GM21737 (cell line): ENCODE results near the gene KDM4C.
"Not testable (repeated sequence)": the region's sequence is repeated elsewhere in the genome, so short reads cannot be mapped to it uniquely, and the experiment has no call there.

Experiments
- ATAC-seq: cut with Tn5 transposase; IDR thresholded peaks from one replicate; pipeline ENCODE4 v1.9.1; 2021; ENCODE audit warnings: mild to moderate bottlenecking, moderate library complexity; ENCODE audit not compliant: unreplicated experiment

The KDM4C gene

GRCh38 chr9:6802926-6803325 lies 45.2 kb downstream of the KDM4C start:
- ATAC-seq, result no peak

- ATAC-seq, result no peak
These were observed 47.8 kb downstream of the KDM4C start for GRCh38 chr9:6805532-6805931.

GRCh38 chr9:6806318-6806717 lies 48.5 kb downstream of the KDM4C start:
- not testable (repeated sequence) for ATAC-seq

- ATAC-seq, result not testable (repeated sequence)
These were observed 49.9 kb downstream of the KDM4C start for GRCh38 chr9:6807669-6808068.

- ATAC-seq, result no peak
These were observed 53.7 kb downstream of the KDM4C start for GRCh38 chr9:6811436-6811835.

GRCh38 chr9:6816581-6816980 lies 58.8 kb downstream of the KDM4C start:
- no peak for ATAC-seq

GRCh38 chr9:6818292-6818922 lies 60.6 kb downstream of the KDM4C start:
- ATAC-seq, result no peak

- ATAC-seq, result no peak
These were observed 61.3 kb downstream of the KDM4C start for GRCh38 chr9:6819112-6819511.

DNA sequence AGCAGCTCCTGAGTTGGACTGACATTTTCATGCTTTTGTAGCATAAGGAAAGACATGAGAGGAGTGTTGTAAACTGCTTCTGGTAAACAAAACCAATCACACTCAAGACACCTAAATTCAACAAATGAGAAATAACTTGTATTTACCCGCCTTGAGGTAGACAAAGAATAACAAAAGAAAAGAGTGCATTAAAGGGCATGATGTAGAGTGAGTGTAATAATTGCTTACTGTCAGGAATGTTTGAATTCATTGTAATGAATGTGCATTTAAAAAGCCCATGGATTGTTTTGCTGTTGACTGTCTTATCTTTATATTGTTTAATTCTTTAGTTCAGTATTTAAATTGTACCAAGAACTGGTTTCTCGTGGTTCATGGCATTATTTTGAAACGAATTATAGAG lies 61.8 kb downstream of the KDM4C start:
- no peak for ATAC-seq

GRCh38 chr9:6822696-6823095 lies 64.9 kb downstream of the KDM4C start:
- no peak for ATAC-seq

DNA sequence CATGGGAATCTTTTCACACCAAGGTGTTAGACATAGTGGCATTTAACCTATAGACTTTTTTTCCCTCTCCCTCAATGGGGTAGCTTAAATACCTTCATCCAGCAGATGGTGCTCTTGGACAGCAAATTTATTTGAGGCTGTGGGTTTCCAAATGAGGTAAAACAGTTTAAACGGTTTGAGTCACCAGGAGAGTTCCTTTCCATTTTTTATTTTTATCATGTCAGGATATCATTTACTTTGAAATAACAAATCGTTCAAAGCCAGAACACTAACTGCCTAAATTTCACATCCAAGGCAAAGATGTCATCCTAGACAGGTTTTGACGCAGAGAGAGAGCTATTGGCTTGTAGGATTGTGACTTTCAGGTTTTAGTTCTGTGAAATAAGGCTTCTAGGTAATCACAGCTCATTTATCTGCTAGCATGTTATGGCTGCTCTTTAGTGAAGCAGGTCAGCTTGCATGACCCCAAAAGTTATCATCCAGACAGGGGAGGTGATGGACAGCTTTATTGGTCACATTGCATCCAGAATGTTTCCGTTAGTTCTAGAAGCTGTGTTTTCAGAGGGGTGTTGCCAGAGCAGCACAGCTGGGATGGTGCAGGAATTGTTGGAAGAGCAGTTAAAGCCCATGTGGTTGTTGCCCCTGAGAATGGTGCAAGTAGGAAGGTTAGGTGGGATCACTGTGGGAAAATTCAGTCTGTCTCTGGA lies 69.8 kb downstream of the KDM4C start:
- no peak for ATAC-seq

DNA sequence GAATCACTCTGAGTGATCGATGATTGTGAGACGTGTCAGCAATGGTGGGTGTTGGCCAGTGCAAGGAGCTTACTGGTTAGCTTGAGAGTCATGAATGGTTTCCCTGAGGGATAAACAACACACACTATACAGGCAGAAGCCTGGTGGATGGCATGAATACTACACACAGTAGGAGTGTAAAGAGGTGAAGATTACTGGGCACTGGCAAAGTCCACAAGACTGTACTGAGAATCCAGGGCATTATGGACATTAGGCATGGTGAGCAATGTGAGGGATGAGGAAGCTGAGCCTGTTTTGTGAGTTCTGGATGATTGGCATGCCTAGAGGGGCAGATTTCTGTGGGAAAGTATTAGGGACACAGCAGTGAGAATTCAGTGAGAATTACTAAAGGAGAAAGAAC lies 71.3 kb downstream of the KDM4C start:
- ATAC-seq, result no peak

DNA sequence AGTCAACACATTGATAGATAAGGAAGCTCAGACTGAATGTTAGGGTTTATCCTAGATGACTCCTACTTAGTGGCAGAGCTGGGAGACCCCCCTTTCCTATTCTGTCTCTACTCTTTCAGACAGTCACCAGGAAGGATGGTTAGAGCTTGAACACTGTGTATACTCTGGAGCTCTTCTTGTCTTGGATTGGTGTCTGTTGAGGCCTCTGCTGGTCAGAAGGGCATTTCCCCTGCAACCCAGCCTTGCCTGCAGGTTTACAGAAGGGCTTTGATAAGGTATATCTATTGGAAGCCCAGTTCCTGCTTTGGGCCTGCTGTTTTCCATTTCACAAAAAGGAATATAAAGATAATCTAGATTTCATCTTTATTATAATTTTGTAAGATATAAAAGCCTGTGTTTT lies 71.8 kb downstream of the KDM4C start:
- no peak for ATAC-seq

DNA sequence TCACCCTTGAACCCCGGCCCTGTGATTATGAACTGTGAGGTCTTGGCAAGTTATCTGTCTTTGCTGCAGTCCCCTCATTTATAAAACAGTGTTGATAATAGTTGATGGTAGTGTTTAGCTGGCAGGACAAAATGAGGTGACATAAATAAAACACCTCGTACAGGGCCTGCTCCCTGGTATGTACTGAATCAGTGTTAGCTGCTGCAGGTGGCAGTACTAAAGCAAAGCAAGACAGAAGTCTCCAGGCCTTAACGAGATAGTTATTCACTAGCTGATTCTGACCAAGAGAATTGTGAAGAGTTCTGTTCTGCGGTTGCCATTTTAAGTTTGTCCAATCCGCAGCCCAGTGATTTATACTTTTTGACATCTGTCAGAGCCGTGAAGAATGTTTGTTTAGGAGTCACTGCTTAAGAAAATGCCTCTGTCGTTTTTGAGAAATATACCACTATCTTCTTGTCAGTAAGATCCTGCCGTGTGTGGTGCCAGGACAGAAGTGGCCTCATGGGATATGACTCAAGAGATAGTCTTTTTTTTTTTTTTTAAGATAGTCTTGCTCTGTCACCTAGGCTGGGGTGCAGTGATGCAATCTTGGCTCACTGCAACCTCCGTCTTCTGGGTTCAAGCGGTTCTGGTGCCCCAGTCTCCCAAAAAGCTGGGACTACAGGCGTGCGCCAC lies 75.9 kb downstream of the KDM4C start:
- ATAC-seq, result no peak

- ATAC-seq, result no peak
These were observed 76.5 kb downstream of the KDM4C start for GRCh38 chr9:6834306-6834705.

DNA sequence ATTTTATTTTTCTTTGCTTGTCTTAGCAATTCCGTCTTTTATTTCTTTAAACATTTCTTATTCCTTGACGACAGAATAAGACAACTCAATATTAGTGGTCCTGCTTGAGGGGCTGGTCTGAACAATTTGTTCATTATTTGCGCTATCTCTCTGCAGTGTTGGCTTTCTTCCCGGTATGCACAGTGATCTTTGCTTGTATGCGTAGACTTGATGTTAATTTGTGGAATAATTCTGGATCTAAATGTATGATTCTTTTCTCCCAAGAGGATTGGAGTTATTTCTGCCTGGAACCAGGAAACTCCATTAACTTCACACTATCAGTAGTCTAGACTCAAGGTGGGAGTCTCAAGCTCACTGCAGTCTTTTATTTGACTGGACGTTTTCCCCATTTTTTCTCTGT lies 80.4 kb downstream of the KDM4C start:
- no peak for ATAC-seq

GRCh38 chr9:6842584-6842947 lies 84.8 kb downstream of the KDM4C start:
- ATAC-seq, result no peak

- no peak for ATAC-seq
These were observed 86.0 kb downstream of the KDM4C start for GRCh38 chr9:6843742-6844141.

DNA sequence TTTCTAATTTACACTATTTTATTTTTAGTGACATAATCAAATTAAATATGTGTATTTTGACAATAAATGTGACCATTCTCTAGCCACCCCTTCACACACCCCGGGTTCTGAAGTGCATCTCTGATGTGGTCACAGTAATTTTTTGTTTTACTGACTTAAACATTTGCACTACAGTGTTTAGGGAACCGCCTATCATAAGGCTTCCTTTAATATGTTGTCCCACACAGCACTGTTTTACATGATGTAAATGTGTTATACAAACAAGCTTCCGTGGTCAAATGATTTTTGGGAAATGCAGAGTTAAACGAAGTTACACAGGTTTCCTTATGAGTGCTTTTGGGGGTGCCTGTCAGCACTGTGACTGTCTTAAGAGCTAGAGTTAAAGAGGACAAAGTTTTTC lies 86.5 kb downstream of the KDM4C start:
- ATAC-seq, result no peak

DNA sequence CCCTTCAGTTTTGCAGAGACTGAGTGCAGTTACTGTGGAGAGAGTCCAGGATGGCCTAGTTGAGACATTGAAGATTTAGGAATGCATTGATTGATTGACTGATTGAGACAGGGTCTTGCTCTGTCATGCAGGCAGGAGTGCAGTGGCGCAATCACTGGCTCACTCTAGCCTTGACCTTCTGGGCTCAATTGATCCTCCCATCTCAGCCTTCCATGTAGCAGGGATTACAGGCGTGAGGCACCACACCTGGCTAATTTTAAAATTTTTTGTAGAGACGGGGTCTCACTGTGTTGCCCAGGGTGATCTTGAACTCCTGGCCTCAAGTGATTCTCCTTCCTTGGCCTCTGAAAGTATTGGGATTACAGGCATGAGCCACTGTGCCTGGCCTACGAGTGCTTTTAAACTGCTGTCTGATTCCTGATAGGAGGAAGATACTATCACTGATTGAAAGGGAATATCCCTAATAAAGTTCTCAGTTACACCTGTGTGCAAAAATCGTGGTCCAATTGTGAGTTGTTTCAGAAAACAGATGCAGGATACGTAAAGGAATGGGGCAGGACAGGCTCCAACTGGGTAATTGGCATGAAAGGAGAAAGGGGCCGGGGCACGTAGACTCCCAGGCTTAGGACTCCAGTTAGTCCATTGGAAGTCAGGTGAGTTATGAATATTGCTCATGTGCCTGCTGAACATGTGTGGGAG lies 87.5 kb downstream of the KDM4C start:
- ATAC-seq, result no peak

DNA sequence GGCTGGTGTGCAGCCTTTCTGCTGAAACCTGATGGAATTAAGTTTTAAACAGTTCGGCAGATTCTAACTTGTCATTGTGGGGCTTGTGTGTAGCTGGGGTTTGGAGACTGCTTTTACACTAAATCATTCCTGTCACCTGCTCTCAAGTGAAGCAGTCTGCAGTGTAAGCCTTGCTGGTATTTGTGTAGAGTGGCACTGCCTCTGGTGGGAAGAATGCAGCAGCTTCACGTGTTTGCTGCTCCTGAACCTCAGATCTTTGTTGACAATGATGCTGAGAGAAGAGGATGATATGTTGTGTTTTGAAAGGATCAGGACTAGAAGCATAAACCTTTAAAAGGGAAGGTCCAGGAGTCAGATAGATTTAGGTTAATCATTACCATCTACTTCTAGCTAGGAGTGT lies 88.1 kb downstream of the KDM4C start:
- ATAC-seq, result no peak
